ENCODE results near the gene AP3S2. TPM values are rescaled to one million over a fixed set of nuclear protein-coding genes. Genes with fewer than 3 reads are reported as not detected.

AP3S2 gene
- total RNA-seq, 4 donors from 2014 or later = 20.9 to 90.0 (median 72.6) TPM

GRCh38 chr15:89841306-89841705 is 52.5 kb downstream of the AP3S2 start:
- H3K4me1 ChIP-seq = peaks cover 0 to 15% (median 5%) of the 10 kb centered on the region in 4 donors
- no peak overlapping the region for H3K27ac ChIP-seq
- no peak for DNase-seq
- peaks cover 0 to 20% (median 5%) of the 10 kb centered on the region in 4 donors for H3K36me3 ChIP-seq
- in situ Hi-C loops (cut with MboI; ENCODE audit: low pct_ligation_motif_present in 1 of 4, low pct_unique_long_range_greater_than_20kb in 1 of 4, low sequenced_read_pairs in 3 of 4) (no loop called here), intact Hi-C loops (cut with DNase I; ENCODE audit: low total_unique reads) (no loop called here)
- 87 to 94% methylated on average over 3 to 4 of the region's 4 CpGs for WGBS, 2 donors (ENCODE audit: low coverage in 1 of 2)
- no peaks in the 10 kb centered on the region for H3K9me3 ChIP-seq
- no peaks in the 10 kb centered on the region for H3K27me3 ChIP-seq
- H3K4me3 ChIP-seq = no peak overlapping the region
- no peak for TF ChIP-seq CTCF (IDR thresholded peaks at IDR 0.05)
- TF ChIP-seq EP300 (IDR thresholded peaks at IDR 0.05; ENCODE audit: low read depth) = no peak
- no peak for TF ChIP-seq POLR2AphosphoS5 (IDR thresholded peaks at IDR 0.05)
- no peak for TF ChIP-seq POLR2A (IDR thresholded peaks at IDR 0.05)

- Histone ChIP-seq H3K4me1 (peaks cover 0 to 10% (median 0%) of the 10 kb centered on the region in 4 donors), H3K27me3 (no peaks in the 10 kb centered on the region), H3K27ac (no peak overlapping the region), H3K36me3 (peaks cover 0 to 31% (median 11%) of the 10 kb centered on the region in 4 donors), H3K9me3 (no peaks in the 10 kb centered on the region), H3K4me3 (no peak overlapping the region)
- DNase-seq = no peak
- in situ Hi-C loops (cut with MboI; ENCODE audit: low pct_ligation_motif_present in 1 of 4, low pct_unique_long_range_greater_than_20kb in 1 of 4, low sequenced_read_pairs in 3 of 4) (no loop called here), intact Hi-C loops (cut with DNase I; ENCODE audit: low total_unique reads) (no loop called here)
- no peak for TF ChIP-seq CTCF (IDR thresholded peaks at IDR 0.05)
- TF ChIP-seq EP300 (IDR thresholded peaks at IDR 0.05; ENCODE audit: low read depth) = no peak
- TF ChIP-seq POLR2AphosphoS5 (IDR thresholded peaks at IDR 0.05) = no peak
- TF ChIP-seq POLR2A (IDR thresholded peaks at IDR 0.05) = no peak
- WGBS, 2 donors (ENCODE audit: low coverage in 1 of 2) = 83 to 85% methylated on average over 4 of the region's 4 CpGs
Observed at GRCh38 chr15:89839167-89839810, 54.5 kb downstream of the AP3S2 start.

GRCh38 chr15:89837830-89838178 is 56.0 kb downstream of the AP3S2 start:
- no peaks in the 10 kb centered on the region for H3K9me3 ChIP-seq
- TF ChIP-seq POLR2A (IDR thresholded peaks at IDR 0.05) (no peak), CTCF (IDR thresholded peaks at IDR 0.05) (no peak), EP300 (IDR thresholded peaks at IDR 0.05; ENCODE audit: low read depth) (no peak), POLR2AphosphoS5 (IDR thresholded peaks at IDR 0.05) (no peak)
- intact Hi-C loops (cut with DNase I; ENCODE audit: low total_unique reads) (no loop called here), in situ Hi-C loops (cut with MboI; ENCODE audit: low pct_ligation_motif_present in 1 of 4, low pct_unique_long_range_greater_than_20kb in 1 of 4, low sequenced_read_pairs in 3 of 4) (no loop called here)
- 71% methylated on average over 3 of the region's 3 CpGs; no CpG with 5 or more reads in 1 of the 2 donors for WGBS, 2 donors (ENCODE audit: low coverage in 1 of 2)
- H3K27me3 ChIP-seq = no peaks in the 10 kb centered on the region
- no peak for DNase-seq
- H3K36me3 ChIP-seq = peaks cover 0 to 34% (median 16%) of the 10 kb centered on the region in 4 donors
- no peak overlapping the region for H3K4me3 ChIP-seq
- H3K27ac ChIP-seq = peak overlapping the region in 3 of 4 donors; percentile 33 to 69 (median 62)
- peaks cover 0 to 10% (median 0%) of the 10 kb centered on the region in 4 donors for H3K4me1 ChIP-seq

- 45 to 49% methylated on average over 5 to 6 of the region's 6 CpGs for WGBS, 2 donors (ENCODE audit: low coverage in 1 of 2)
- no peaks in the 10 kb centered on the region for H3K9me3 ChIP-seq
- H3K4me1 ChIP-seq = peaks cover 0 to 10% (median 0%) of the 10 kb centered on the region in 4 donors
- peaks cover 0 to 34% (median 16%) of the 10 kb centered on the region in 4 donors for H3K36me3 ChIP-seq
- peak overlapping the region; percentile 33 to 69 (median 56) for H3K27ac ChIP-seq
- TF ChIP-seq CTCF (IDR thresholded peaks at IDR 0.05) (no peak), POLR2A (IDR thresholded peaks at IDR 0.05) (no peak), POLR2AphosphoS5 (IDR thresholded peaks at IDR 0.05) (no peak), EP300 (IDR thresholded peaks at IDR 0.05; ENCODE audit: low read depth) (no peak)
- no peak overlapping the region for H3K4me3 ChIP-seq
- in situ Hi-C loops (cut with MboI; ENCODE audit: low pct_ligation_motif_present in 1 of 4, low pct_unique_long_range_greater_than_20kb in 1 of 4, low sequenced_read_pairs in 3 of 4) (no loop called here), intact Hi-C loops (cut with DNase I; ENCODE audit: low total_unique reads) (no loop called here)
- no peak for DNase-seq
- H3K27me3 ChIP-seq = no peaks in the 10 kb centered on the region
Observed at GRCh38 chr15:89837134-89837829, 56.5 kb downstream of the AP3S2 start.

Data from transverse colon (tissue), 4 donors.